ENCODE measurements around the gene XPO6.

DNA sequence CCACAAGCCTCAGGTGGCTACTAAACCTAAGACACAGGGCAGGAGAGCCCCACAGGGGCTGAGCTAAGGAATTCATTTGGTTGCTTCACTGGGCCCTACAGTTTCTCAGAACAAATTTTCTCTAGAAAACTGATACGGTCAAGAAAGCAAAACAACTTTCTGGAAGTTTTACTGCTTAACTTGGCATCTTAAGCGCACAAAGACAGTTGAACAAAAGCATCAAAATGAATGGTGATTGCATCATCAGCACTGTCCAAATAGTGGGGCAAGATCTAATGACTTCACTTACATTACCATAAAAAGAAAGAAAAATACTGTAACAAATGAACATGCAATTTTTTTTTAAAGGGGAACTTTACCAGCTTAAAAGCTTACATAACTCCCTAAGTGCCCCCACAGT lies 47.6 kb downstream of the XPO6 start:
- TF ChIP-seq SP1 (IDR thresholded peaks at IDR 0.05) (no peak), NFRKB (IDR thresholded peaks at IDR 0.05) (no peak), FOXK2 (IDR thresholded peaks at IDR 0.05) (no peak), TARDBP (IDR thresholded peaks at IDR 0.05) (no peak), ZNF384 (IDR thresholded peaks at IDR 0.05) (no peak)

All from HEK293T (cell line).